HepG2 (cell line): ENCODE results near the gene NXN. TPM values are rescaled to one million over a fixed set of nuclear protein-coding genes. Genes with fewer than 3 reads are reported as not detected.

Experiments used
- FOXM1 ChIP-seq: sonication (generic); formaldehyde crosslinking; IDR thresholded peaks from 2 replicates; pipeline ENCODE4 v1.5.0; 2020; ENCODE audit warnings: missing genetic modification reagents
- MEIS1 ChIP-seq: sonication (generic); formaldehyde crosslinking; IDR thresholded peaks from 2 replicates; pipeline ENCODE4 v1.9.0; 2021; ENCODE audit warnings: mild to moderate bottlenecking, missing genetic modification reagents, moderate library complexity, borderline replicate concordance
- RXRB ChIP-seq: IDR thresholded peaks from 2 replicates; pipeline ENCODE4 v1.6.1; 2016; ENCODE audit warnings: borderline replicate concordance, missing genetic modification reagents, missing compliant biosample characterization
- SIN3A ChIP-seq: IDR thresholded peaks from 2 replicates; pipeline ENCODE4 v1.6.1; 2011; ENCODE audit warnings: low read depth, mild to moderate bottlenecking, control low read depth, low read length, borderline replicate concordance
- SIX1 ChIP-seq: sonication (generic); formaldehyde crosslinking; IDR thresholded peaks from 2 replicates; pipeline ENCODE4 v1.4.0; 2020; ENCODE audit warnings: missing genetic modification reagents, borderline replicate concordance
- ZNF17 ChIP-seq: sonication (generic); formaldehyde crosslinking; IDR thresholded peaks from 2 replicates; pipeline ENCODE4 v1.5.0; 2020; ENCODE audit warnings: mild to moderate bottlenecking, missing genetic modification reagents
- ZNF616 ChIP-seq: sonication (generic); formaldehyde crosslinking; IDR thresholded peaks from 2 replicates; pipeline ENCODE4 v1.5.0; 2020; ENCODE audit warnings: low read depth, mild to moderate bottlenecking, missing genetic modification reagents
- ZNF841 ChIP-seq: sonication (generic); formaldehyde crosslinking; IDR thresholded peaks from 2 replicates; pipeline ENCODE4 v1.8.1; 2023; ENCODE audit warnings: missing genetic modification reagents, borderline replicate concordance
- polyA plus RNA-seq, 8 experiments: library from polyadenylated mRNA; depleted of rRNA in 3 of 8; stranded (reverse) in 7 of 8; unstranded in 1 of 8; fragments of >200 nt; fragmentation: Illumina TruSeq in 4 of 8; extraction: Trizol in 4 of 8; gene quantifications; 2 replicates each; pipeline versions ENCODE4 v1.2.1 to v1.2.3, GENCODE V29; 2011 to 2016; ENCODE audit warnings: low read depth in 4 of 8, missing spikeins in 1 of 8, mixed read lengths in 1 of 8; ENCODE audit not compliant: insufficient read depth in 1 of 8
- total RNA-seq, 5 experiments: library from RNA; depleted of rRNA; stranded (reverse); fragments of >200 nt; fragmentation: Illumina TruSeq; extraction: Trizol; gene quantifications; 2 replicates each; pipeline ENCODE4 v1.2.3, GENCODE V29; 2016; ENCODE audit warnings: low read depth in 1 of 5
- TF ChIP-seq, protein P1 (sequence below): sonication (generic); formaldehyde crosslinking; IDR thresholded peaks from 2 replicates; pipeline ENCODE4 v1.4.0; 2020; ENCODE audit warnings: missing genetic modification reagents
- TF ChIP-seq, protein P2 (sequence below): sonication (generic); formaldehyde crosslinking; IDR thresholded peaks from 2 replicates; pipeline ENCODE4 v1.5.0; 2020; ENCODE audit warnings: mild to moderate bottlenecking, missing genetic modification reagents, borderline replicate concordance
- TF ChIP-seq, protein P3 (sequence below): IDR thresholded peaks from 2 replicates; pipeline ENCODE4 v1.6.1; 2018; ENCODE audit warnings: missing genetic modification reagents, mild to moderate bottlenecking, missing compliant biosample characterization
- TF ChIP-seq, protein P4 (sequence below): IDR thresholded peaks from 2 replicates; pipeline ENCODE4 v1.6.1; 2016; ENCODE audit warnings: mild to moderate bottlenecking, missing biosample characterization, missing genetic modification reagents
- TF ChIP-seq, protein P5 (sequence below): sonication (generic); formaldehyde crosslinking; conservative IDR thresholded peaks from 2 replicates; pipeline ENCODE4 v1.8.0; 2022; ENCODE audit warnings: mild to moderate bottlenecking, moderate library complexity, missing genetic modification reagents
- TF ChIP-seq, protein P6 (sequence below): sonication (generic); formaldehyde crosslinking; IDR thresholded peaks from 2 replicates; pipeline ENCODE4 v1.8.0; 2022; ENCODE audit warnings: mild to moderate bottlenecking, missing genetic modification reagents, borderline replicate concordance
- TF ChIP-seq, protein P7 (sequence below): sonication (generic); formaldehyde crosslinking; conservative IDR thresholded peaks from 2 replicates; pipeline ENCODE4 v1.4.0; 2020; ENCODE audit warnings: missing genetic modification reagents

Gene NXN
- total and polyA plus RNA-seq, 2 of the 13 experiments (the other 11 are each of a cell fraction or from before 2014, with no cell fraction given) = 22.2 to 24.3 TPM

DNA sequence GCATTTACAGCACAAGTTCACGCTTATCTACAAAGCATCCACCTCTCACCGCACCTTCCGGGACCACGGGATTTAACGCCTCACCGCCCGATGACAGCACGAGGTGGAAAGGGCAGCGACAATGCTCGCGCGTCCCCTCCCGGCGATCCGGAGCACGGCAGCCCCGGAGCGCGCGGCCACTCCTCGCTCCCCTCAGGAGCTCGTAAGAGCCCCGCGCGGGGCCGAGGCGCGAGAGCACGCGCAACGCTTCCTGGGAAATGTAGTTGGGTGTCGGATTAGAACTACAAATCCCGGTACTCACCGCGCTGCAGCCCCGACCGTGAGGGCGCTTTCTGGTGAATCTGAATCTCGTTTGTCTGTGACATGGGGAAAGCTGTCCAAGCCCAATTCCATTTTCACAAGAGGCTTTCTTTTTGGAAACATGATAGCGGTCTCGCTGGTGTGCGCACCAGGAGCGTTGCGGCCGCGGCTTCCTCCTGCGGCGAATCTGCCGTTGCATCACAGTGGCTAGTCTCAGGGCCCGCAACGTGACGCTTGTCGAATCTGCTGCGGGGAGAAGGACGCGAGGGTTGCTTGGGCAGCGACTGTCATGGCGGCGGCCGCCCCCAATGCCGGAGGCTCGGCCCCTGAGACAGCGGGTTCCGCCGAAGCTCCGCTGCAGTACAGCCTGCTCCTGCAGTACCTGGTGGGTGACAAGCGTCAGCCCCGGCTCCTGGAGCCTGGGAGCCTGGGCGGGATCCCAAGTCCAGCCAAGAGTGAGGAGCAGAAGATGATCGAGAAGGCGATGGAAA lies 17.2 kb upstream of the NXN start, which contains the start of gene TIMM22 (continued):
- TF ChIP-seq ZNF17 (CRISPR knock-in tag) (no peak), ZNF841 (peak; percentile 83; the same call in 1 of the 2 replicates), SIX1 (CRISPR knock-in tag) (peak; percentile 11; the same call in 1 of the 2 replicates), SIN3A (peak; percentile 68; the same call in 1 of the 2 replicates), ZNF616 (CRISPR knock-in tag) (peak; percentile 22; the same call in 1 of the 2 replicates), MEIS1 (CRISPR knock-in tag) (peak; percentile 86; the same call in 1 of the 2 replicates), RXRB (peak; percentile 46), FOXM1 (CRISPR knock-in tag) (peak; percentile 31; the same call in 1 of the 2 replicates)
- TF ChIP-seq, protein P1, sequence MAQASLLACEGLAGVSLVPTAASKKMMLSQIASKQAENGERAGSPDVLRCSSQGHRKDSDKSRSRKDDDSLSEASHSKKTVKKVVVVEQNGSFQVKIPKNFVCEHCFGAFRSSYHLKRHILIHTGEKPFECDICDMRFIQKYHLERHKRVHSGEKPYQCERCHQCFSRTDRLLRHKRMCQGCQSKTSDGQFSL = no peak
- TF ChIP-seq, protein P2, sequence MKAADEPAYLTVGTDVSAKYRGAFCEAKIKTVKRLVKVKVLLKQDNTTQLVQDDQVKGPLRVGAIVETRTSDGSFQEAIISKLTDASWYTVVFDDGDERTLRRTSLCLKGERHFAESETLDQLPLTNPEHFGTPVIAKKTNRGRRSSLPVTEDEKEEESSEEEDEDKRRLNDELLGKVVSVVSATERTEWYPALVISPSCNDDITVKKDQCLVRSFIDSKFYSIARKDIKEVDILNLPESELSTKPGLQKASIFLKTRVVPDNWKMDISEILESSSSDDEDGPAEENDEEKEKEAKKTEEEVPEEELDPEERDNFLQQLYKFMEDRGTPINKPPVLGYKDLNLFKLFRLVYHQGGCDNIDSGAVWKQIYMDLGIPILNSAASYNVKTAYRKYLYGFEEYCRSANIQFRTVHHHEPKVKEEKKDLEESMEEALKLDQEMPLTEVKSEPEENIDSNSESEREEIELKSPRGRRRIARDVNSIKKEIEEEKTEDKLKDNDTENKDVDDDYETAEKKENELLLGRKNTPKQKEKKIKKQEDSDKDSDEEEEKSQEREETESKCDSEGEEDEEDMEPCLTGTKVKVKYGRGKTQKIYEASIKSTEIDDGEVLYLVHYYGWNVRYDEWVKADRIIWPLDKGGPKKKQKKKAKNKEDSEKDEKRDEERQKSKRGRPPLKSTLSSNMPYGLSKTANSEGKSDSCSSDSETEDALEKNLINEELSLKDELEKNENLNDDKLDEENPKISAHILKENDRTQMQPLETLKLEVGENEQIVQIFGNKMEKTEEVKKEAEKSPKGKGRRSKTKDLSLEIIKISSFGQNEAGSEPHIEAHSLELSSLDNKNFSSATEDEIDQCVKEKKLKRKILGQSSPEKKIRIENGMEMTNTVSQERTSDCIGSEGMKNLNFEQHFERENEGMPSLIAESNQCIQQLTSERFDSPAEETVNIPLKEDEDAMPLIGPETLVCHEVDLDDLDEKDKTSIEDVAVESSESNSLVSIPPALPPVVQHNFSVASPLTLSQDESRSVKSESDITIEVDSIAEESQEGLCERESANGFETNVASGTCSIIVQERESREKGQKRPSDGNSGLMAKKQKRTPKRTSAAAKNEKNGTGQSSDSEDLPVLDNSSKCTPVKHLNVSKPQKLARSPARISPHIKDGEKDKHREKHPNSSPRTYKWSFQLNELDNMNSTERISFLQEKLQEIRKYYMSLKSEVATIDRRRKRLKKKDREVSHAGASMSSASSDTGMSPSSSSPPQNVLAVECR = peak; percentile 93
- TF ChIP-seq, protein P3, sequence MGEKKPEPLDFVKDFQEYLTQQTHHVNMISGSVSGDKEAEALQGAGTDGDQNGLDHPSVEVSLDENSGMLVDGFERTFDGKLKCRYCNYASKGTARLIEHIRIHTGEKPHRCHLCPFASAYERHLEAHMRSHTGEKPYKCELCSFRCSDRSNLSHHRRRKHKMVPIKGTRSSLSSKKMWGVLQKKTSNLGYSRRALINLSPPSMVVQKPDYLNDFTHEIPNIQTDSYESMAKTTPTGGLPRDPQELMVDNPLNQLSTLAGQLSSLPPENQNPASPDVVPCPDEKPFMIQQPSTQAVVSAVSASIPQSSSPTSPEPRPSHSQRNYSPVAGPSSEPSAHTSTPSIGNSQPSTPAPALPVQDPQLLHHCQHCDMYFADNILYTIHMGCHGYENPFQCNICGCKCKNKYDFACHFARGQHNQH = peak; percentile 75
- TF ChIP-seq, protein P4, sequence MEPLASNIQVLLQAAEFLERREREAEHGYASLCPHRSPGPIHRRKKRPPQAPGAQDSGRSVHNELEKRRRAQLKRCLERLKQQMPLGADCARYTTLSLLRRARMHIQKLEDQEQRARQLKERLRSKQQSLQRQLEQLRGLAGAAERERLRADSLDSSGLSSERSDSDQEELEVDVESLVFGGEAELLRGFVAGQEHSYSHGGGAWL (CRISPR knock-in tag) = peak; percentile 75; the same call in 1 of the 2 replicates
- TF ChIP-seq, protein P5, sequence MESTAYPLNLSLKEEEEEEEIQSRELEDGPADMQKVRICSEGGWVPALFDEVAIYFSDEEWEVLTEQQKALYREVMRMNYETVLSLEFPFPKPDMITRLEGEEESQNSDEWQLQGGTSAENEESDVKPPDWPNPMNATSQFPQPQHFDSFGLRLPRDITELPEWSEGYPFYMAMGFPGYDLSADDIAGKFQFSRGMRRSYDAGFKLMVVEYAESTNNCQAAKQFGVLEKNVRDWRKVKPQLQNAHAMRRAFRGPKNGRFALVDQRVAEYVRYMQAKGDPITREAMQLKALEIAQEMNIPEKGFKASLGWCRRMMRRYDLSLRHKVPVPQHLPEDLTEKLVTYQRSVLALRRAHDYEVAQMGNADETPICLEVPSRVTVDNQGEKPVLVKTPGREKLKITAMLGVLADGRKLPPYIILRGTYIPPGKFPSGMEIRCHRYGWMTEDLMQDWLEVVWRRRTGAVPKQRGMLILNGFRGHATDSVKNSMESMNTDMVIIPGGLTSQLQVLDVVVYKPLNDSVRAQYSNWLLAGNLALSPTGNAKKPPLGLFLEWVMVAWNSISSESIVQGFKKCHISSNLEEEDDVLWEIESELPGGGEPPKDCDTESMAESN (CRISPR knock-in tag) = peak; percentile 82; the same call in 1 of the 2 replicates
- TF ChIP-seq, protein P6, sequence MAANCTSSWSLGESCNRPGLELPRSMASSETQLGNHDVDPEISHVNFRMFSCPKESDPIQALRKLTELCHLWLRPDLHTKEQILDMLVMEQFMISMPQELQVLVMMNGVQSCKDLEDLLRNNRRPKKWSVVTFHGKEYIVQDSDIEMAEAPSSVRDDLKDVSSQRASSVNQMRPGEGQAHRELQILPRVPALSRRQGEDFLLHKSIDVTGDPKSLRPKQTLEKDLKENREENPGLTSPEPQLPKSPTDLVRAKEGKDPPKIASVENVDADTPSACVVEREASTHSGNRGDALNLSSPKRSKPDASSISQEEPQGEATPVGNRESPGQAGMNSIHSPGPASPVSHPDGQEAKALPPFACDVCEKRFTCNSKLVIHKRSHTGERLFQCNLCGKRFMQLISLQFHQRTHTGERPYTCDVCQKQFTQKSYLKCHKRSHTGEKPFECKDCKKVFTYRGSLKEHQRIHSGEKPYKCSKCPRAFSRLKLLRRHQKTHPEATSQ (CRISPR knock-in tag) = no peak; the same call in 1 of the 2 replicates
- TF ChIP-seq, protein P7, sequence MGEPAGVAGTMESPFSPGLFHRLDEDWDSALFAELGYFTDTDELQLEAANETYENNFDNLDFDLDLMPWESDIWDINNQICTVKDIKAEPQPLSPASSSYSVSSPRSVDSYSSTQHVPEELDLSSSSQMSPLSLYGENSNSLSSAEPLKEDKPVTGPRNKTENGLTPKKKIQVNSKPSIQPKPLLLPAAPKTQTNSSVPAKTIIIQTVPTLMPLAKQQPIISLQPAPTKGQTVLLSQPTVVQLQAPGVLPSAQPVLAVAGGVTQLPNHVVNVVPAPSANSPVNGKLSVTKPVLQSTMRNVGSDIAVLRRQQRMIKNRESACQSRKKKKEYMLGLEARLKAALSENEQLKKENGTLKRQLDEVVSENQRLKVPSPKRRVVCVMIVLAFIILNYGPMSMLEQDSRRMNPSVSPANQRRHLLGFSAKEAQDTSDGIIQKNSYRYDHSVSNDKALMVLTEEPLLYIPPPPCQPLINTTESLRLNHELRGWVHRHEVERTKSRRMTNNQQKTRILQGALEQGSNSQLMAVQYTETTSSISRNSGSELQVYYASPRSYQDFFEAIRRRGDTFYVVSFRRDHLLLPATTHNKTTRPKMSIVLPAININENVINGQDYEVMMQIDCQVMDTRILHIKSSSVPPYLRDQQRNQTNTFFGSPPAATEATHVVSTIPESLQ (CRISPR knock-in tag) = no peak
